Glutamatergic neuron (in vitro differentiated cells): ENCODE measurements around the gene AMELX. TPM values are rescaled to one million over a fixed set of nuclear protein-coding genes. Genes with fewer than 3 reads are reported as not detected.

Experiments
- DNase-seq: peaks from one replicate; pipeline ENCODE4 v3.0.0; 2022
- H3K27ac Mint-ChIP-seq: one replicate; pipeline ENCODE4 v1.8.0; 2020; ENCODE audit warnings: mild to moderate bottlenecking, mixed read lengths, inconsistent platforms; ENCODE audit not compliant: unreplicated experiment
- H3K27me3 Mint-ChIP-seq: one replicate; pipeline ENCODE4 v1.8.0; 2020; ENCODE audit warnings: mild to moderate bottlenecking, moderate library complexity, mixed read lengths, inconsistent platforms; ENCODE audit not compliant: unreplicated experiment
- H3K36me3 Mint-ChIP-seq: one replicate; pipeline ENCODE4 v1.8.0; 2020; ENCODE audit warnings: mild to moderate bottlenecking, mixed read lengths, inconsistent platforms; ENCODE audit not compliant: unreplicated experiment
- H3K4me1 Mint-ChIP-seq: one replicate; pipeline ENCODE4 v1.8.0; 2020; ENCODE audit warnings: mild to moderate bottlenecking, low read depth, mixed read lengths, inconsistent platforms; ENCODE audit not compliant: unreplicated experiment
- H3K4me3 Mint-ChIP-seq: one replicate; pipeline ENCODE4 v1.8.0; 2020; ENCODE audit warnings: mild to moderate bottlenecking, mixed read lengths, inconsistent platforms; ENCODE audit not compliant: unreplicated experiment
- H3K9me3 Mint-ChIP-seq: one replicate; pipeline ENCODE4 v1.8.0; 2020; ENCODE audit warnings: mild to moderate bottlenecking, moderate library complexity, mixed read lengths, inconsistent platforms; ENCODE audit not compliant: unreplicated experiment
- total RNA-seq: library from RNA; stranded (reverse); fragmentation: NEBNext Ultra II Directional; extraction: Animal tissue kit (Norgen Biotek cat#: 25700); gene quantifications from one replicate; pipeline ENCODE4 v1.2.1, GENCODE V29; 2021; ENCODE audit not compliant: unreplicated experiment
- TF ChIP-seq, protein P1 (sequence below): fragments of 200-600 bp; sonication (generic); IDR thresholded peaks from one replicate; pipeline ENCODE4 v1.5.0; 2021; ENCODE audit not compliant: partially characterized antibody, unreplicated experiment

Gene AMELX
- total RNA-seq, 1 donor from 2014 or later: not detected

DNA sequence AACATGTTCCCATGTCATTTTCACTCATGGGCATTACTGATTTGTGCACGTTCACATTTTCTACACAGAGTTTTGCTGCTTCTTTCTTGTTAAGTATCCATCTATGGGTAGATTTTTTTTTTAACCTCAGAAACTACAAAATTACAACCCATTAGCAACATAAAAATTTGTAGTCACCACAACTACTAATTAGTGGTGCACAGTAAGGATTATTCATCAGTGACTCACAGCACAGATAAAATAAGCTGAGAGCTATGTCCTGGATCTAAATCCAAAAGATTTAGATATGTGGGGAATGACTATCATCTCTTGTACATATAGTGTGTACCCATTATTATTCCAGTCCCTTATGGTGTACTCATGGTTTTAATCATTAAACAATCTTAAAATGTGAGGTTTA, 19.7 kb upstream of the AMELX start:
- H3K27me3 Mint-ChIP-seq: no peaks in the 10 kb centered on the region

DNA sequence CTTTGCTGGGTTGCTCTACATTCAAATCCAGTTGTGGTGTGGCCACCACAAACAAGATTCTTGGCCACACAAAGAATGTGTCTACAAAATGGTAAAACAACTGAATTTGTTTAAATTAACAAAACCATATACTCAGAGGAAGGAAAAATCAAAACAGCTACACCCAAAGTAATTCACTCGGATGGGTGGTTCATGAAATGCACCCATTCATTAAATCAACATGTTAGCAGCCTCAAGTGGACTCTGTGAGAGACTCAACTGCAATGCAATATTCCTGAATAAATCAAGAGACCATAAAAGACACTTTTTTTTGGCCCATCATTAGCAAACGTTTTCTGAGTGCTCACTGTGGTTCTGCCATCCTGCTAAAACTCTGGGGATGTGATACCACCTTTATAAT, 11.2 kb upstream of the AMELX start:
- Mint-ChIP-seq H3K9me3 (no peaks in the 10 kb centered on the region), H3K4me3 (no peak overlapping the region), H3K27me3 (no peaks in the 10 kb centered on the region), H3K36me3 (no peaks in the 10 kb centered on the region), H3K4me1 (no peaks in the 10 kb centered on the region), H3K27ac (no peak overlapping the region)
- no peak for DNase-seq
- TF ChIP-seq, protein P1, sequence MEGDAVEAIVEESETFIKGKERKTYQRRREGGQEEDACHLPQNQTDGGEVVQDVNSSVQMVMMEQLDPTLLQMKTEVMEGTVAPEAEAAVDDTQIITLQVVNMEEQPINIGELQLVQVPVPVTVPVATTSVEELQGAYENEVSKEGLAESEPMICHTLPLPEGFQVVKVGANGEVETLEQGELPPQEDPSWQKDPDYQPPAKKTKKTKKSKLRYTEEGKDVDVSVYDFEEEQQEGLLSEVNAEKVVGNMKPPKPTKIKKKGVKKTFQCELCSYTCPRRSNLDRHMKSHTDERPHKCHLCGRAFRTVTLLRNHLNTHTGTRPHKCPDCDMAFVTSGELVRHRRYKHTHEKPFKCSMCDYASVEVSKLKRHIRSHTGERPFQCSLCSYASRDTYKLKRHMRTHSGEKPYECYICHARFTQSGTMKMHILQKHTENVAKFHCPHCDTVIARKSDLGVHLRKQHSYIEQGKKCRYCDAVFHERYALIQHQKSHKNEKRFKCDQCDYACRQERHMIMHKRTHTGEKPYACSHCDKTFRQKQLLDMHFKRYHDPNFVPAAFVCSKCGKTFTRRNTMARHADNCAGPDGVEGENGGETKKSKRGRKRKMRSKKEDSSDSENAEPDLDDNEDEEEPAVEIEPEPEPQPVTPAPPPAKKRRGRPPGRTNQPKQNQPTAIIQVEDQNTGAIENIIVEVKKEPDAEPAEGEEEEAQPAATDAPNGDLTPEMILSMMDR: no peak

More for the DNA sequence above, 19.7 kb upstream of the AMELX start:
- Mint-ChIP-seq H3K36me3 (no peaks in the 10 kb centered on the region), H3K9me3 (no peaks in the 10 kb centered on the region), H3K4me1 (no peaks in the 10 kb centered on the region), H3K4me3 (no peak overlapping the region), H3K27ac (no peak overlapping the region)
- TF ChIP-seq, protein P1: no peak
- no peak for DNase-seq

DNA sequence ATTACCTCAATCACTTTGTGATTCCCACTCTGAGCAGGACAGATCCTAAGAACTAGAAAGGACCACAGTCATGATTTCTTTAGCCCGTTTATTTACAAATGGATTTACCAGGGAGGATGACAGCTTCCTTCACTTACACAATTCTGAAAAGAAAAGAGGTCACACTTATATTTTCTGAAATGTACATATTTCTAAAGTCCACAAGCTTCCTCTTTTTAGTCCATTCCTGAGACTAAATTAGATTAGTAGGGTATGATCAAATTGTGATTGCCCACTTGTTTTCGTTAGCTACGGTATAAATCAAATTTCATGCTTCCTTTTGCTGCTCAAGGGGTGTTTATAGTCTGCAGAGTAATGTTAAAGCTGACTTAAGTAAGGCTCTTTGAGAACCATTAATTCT, 7.6 kb upstream of the AMELX start:
- no peak for DNase-seq
- no peak overlapping the region for H3K4me3 Mint-ChIP-seq
- TF ChIP-seq, protein P1: no peak
- H3K4me1 Mint-ChIP-seq: no peaks in the 10 kb centered on the region
- no peak overlapping the region for H3K27ac Mint-ChIP-seq
- H3K9me3 Mint-ChIP-seq: no peaks in the 10 kb centered on the region
- H3K36me3 Mint-ChIP-seq: no peaks in the 10 kb centered on the region
- peaks cover 2% of the 10 kb centered on the region for H3K27me3 Mint-ChIP-seq

DNA sequence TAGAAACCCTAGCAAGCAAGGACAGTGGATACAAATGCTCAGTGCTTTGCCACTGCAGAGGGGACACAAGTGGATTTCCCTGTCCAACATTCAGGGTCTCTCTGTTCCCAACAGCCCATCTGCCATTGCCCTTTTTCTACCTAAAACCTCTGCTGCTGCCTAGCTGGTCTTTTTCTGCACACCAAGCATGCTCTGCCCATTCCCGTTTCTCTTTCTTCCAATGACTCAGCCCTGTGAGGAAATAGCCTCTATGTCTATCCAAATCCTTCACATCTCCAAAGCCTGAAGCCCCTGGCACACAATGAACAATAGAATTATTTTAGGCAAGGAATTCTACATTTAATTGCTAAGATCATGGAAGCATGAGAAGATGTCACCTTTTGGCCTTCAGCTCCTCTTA, 5.7 kb upstream of the AMELX start:
- no peak for DNase-seq
- H3K4me3 Mint-ChIP-seq: no peak overlapping the region
- H3K36me3 Mint-ChIP-seq: no peaks in the 10 kb centered on the region
- TF ChIP-seq, protein P1: no peak
- peaks cover 4% of the 10 kb centered on the region for H3K4me1 Mint-ChIP-seq
- peaks cover 2% of the 10 kb centered on the region for H3K27me3 Mint-ChIP-seq
- H3K9me3 Mint-ChIP-seq: no peaks in the 10 kb centered on the region
- H3K27ac Mint-ChIP-seq: no peak overlapping the region

DNA sequence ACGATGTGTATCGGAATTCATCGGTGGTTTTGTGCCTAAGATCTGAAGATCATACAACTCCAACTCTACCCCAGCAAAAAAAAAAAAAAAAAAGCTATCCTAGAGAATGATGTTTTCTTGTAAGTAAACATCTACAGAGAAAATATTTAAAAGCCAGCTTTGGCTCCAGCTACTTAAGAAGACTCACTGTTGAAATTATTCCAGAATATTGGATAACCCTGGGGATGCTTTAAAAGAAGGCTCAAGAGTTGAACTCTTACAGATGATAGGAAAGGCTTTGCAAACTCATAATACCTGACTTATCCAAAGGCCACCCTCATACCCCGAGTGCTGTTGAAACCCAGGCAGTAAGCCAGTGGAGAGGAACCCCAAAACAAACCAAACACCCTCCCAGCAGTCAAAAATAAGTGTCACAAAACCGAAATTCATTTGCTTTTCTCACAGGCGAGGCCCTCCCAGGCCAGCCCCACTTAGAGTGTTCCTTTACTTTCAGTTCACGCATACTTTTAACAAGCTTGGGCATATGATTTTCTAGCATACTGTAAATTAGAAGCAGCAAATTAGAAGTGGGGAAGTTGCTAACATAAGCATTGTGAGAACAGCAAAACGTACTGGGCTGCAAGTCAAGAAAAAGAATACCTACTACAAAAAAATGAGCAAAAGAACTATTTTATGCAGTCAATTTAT, 2.7 kb upstream of the AMELX start:
- Mint-ChIP-seq H3K4me3 (no peak overlapping the region), H3K27me3 (peaks cover 2% of the 10 kb centered on the region), H3K9me3 (no peaks in the 10 kb centered on the region), H3K36me3 (no peaks in the 10 kb centered on the region), H3K4me1 (peaks cover 4% of the 10 kb centered on the region), H3K27ac (no peak overlapping the region)
- DNase-seq: no peak
- TF ChIP-seq, protein P1: no peak
